ENCODE measurements around the gene MCM3AP.
A peak's percentile ranks its signal among the peaks of the same experiment; 100 is the strongest.

DNA sequence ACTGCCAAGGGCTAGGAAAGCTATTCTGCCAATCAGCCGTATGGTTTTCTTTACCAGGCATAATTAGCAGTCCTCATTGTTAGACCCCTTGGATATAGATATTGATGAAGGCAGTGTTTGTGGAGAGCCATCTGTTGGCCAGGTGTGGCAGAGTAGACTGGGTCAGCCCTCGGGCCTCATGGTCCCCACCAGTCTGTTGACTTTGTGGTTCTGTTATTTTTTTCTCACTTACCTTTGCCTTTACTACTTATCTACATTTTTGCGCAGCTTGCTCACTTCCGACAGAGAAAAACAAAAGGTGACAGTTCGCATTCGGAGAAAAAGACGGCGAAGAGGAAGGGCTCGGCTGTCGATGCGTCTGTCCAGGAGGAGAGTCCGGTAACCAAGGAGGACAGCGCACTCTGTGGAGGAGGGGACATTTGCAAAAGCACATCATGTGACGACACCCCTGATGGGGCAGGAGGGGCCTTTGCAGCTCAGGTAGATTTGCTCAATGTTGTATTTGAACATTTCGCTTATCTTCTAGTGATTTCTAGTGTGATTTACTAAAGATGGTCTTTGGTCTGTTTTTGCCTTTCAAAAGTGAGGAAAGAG is 40.8 kb upstream of the MCM3AP start:
- TF ChIP-seq, protein P1, sequence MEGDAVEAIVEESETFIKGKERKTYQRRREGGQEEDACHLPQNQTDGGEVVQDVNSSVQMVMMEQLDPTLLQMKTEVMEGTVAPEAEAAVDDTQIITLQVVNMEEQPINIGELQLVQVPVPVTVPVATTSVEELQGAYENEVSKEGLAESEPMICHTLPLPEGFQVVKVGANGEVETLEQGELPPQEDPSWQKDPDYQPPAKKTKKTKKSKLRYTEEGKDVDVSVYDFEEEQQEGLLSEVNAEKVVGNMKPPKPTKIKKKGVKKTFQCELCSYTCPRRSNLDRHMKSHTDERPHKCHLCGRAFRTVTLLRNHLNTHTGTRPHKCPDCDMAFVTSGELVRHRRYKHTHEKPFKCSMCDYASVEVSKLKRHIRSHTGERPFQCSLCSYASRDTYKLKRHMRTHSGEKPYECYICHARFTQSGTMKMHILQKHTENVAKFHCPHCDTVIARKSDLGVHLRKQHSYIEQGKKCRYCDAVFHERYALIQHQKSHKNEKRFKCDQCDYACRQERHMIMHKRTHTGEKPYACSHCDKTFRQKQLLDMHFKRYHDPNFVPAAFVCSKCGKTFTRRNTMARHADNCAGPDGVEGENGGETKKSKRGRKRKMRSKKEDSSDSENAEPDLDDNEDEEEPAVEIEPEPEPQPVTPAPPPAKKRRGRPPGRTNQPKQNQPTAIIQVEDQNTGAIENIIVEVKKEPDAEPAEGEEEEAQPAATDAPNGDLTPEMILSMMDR (IDR thresholded peaks at IDR 0.05 in 2 of 3, conservative IDR thresholded peaks at IDR 0.05 in 1 of 3; ENCODE audit: borderline replicate concordance in 1 of 3, insufficient read depth in 1 of 3, low read depth in 2 of 3, low read length in 2 of 3), result peak in 1 of 3 experiments; percentile 37; a peak in 3 of 6 replicates
- TF ChIP-seq, protein P2, sequence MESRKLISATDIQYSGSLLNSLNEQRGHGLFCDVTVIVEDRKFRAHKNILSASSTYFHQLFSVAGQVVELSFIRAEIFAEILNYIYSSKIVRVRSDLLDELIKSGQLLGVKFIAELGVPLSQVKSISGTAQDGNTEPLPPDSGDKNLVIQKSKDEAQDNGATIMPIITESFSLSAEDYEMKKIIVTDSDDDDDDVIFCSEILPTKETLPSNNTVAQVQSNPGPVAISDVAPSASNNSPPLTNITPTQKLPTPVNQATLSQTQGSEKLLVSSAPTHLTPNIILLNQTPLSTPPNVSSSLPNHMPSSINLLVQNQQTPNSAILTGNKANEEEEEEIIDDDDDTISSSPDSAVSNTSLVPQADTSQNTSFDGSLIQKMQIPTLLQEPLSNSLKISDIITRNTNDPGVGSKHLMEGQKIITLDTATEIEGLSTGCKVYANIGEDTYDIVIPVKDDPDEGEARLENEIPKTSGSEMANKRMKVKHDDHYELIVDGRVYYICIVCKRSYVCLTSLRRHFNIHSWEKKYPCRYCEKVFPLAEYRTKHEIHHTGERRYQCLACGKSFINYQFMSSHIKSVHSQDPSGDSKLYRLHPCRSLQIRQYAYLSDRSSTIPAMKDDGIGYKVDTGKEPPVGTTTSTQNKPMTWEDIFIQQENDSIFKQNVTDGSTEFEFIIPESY (IDR thresholded peaks at IDR 0.05; ENCODE audit: extremely low read depth, insufficient replicate concordance, low read length), result no peak
- TF ChIP-seq ZFX (IDR thresholded peaks at IDR 0.05) (no peak), POLR2AphosphoS5 (IDR thresholded peaks at IDR 0.05; ENCODE audit: low read depth, low read length) (no peak), POLR2A (IDR thresholded peaks at IDR 0.05; ENCODE audit: borderline replicate concordance, extremely low read depth, insufficient read depth, insufficient read length) (no peak), EZH2 (IDR thresholded peaks at IDR 0.05) (no peak), EZH2phosphoT487 (IDR thresholded peaks at IDR 0.05; ENCODE audit: borderline replicate concordance) (no peak), CEBPB (IDR thresholded peaks at IDR 0.05; ENCODE audit: low read depth) (no peak), SIN3A (IDR thresholded peaks at IDR 0.05; ENCODE audit: low read depth) (no peak)
- TF ChIP-seq, protein P3, sequence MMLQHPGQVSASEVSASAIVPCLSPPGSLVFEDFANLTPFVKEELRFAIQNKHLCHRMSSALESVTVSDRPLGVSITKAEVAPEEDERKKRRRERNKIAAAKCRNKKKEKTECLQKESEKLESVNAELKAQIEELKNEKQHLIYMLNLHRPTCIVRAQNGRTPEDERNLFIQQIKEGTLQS (IDR thresholded peaks at IDR 0.05), result no peak
